NCI-H128 (cell line): ENCODE results near the gene BTNL8.

Experiments
- DNase-seq: peaks from one replicate; lab custom pipeline; 2025; ENCODE audit not compliant: unreplicated experiment; lab: John Stamatoyannopoulos, UW

BTNL8 gene

GRCh38 chr5:180950291-180950949, 51.5 kb downstream of the BTNL8 start:
- DNase-seq = no peak

- no peak for DNase-seq
Observed at GRCh38 chr5:180959661-180960060, 60.7 kb downstream of the BTNL8 start.

- no peak for DNase-seq
Observed at GRCh38 chr5:180960209-180960608, 61.2 kb downstream of the BTNL8 start.

- no peak for DNase-seq
Observed at GRCh38 chr5:180969406-180969805, 70.4 kb downstream of the BTNL8 start.

GRCh38 chr5:180970336-180970735, 71.4 kb downstream of the BTNL8 start:
- DNase-seq = no peak

- DNase-seq = no peak
Observed at GRCh38 chr5:180970875-180971274, 71.9 kb downstream of the BTNL8 start.

- no peak for DNase-seq
Observed at GRCh38 chr5:180974612-180975315, 75.8 kb downstream of the BTNL8 start.

- no peak for DNase-seq
Observed at GRCh38 chr5:180975338-180975737, 76.4 kb downstream of the BTNL8 start.

DNA sequence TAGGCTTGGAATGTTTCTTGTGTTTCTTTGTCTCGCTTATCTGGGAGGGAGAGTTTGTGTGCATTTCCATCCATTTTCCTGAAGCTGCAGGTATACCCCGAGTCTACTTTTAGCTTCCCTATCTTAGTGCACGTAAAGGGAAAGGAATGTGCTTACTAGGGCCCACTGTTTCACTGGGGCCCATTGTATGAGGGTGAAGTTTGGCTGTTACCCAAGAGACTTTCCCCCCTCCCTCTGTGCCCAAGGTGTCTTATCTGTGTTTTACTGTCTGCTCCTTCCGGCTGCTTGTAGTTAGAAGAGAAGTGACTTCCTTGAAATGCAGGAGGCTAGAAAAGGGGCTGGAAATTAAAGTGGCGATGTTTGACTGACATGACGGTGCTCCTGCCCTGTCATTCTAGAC, 77.6 kb downstream of the BTNL8 start:
- no peak for DNase-seq

DNA sequence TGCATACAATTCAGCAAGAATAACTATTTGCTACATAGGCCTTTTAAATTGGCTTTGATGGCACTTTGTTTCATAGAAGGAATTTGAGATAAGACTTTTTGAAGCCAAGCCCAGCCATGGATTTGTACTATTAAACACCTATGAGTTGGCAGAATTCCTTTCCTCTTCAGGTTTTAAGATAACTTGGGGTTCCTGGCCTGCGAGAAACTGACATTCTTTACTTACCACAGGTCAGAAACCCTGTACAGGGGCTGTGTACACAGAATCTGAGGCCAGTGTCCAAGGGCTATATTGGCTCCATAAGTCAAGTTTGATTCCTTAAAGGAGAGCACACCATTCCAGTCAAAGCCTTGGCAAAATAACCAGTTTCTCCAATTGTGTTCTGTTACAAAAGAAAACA, 78.9 kb downstream of the BTNL8 start:
- no peak for DNase-seq

DNA sequence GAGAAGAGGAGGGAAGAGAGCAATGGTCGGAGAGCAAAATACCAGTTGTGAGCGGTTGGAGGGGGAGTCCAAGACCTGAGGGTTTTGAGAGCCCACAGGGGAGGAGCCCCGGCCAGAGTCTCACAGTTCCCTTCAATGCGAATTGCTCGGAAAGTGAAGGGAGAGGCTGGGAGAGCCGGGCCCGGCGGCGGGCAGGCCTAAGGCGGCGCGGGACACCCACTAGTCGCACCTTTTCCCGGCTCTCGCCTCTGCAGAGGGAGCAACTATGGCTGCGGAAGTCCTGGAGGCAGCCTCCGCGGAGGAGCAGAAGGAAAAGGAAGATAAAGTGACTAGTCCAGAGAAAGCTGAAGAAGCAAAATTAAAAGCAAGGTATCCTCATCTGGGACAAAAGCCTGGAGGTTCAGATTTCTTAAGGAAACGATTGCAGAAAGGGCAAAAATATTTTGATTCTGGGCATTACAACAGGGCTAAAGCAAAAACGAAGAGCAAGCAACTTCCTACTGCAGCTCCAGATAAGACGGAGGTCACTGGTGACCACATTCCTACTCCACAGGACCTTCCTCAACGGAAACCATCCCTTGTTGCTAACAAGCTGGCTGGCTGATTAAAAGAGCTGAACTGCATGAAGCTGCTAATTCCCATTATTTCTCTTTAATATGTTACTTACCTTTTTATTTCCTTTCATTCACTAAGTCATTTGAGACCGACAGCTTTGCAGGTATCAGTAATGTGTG, 83.2 kb downstream of the BTNL8 start:
- no peak for DNase-seq

- DNase-seq = no peak
Observed at GRCh38 chr5:180988016-180988415, 89.1 kb downstream of the BTNL8 start.

- no peak for DNase-seq
Observed at GRCh38 chr5:180988592-180988991, 89.6 kb downstream of the BTNL8 start, which contains the start of gene BTNL3. TSS of gene BTNL3 (plus strand) at chr5:180988846. CDS start at chr5:180989029, 183 bp downstream.

DNA sequence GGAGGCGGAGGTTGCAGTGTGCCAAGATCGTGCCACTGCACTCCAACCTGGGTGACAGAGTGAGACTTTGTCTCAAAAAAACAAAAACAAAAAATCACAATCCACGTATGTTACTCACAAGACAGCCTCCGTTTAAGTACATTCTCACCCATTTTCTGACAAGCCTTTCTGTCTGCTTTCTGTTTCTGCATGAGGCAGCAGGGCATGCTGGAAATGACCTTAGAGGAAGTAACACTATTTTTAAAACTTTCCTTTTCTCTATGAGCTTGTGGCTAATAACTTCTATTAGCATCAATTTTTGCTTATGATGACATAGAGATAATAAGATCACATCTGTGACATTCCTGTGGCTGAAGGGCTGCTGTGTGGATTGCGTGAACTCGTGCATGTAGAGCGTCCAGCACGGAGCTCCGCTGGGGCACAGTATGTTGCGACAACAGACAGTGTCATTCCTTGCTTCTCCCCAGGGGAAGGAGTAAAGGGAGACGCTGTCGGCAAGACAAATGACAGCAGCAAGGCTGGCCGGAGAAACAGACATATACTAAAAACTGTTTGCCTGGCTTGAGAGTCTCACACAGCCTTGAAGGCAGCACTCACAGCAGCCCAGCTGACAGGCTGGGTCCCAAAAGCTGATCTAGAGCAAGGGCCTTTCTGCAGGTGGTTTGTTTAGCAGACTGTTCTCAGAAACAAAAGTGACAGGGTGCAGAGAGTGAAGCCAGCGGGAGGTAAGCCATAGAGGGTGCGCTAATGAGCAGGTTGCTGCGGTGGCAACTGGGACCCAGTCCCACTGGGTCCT, 91.3 kb downstream of the BTNL8 start:
- DNase-seq = no peak

GRCh38 chr5:180990882-180991242, 91.9 kb downstream of the BTNL8 start:
- DNase-seq = no peak
